Stomach (tissue), 9 donors: ENCODE results near the gene CHD9NB. TPM values are rescaled to one million over a fixed set of nuclear protein-coding genes. Genes with fewer than 3 reads are reported as not detected.

Experiments
- DNase-seq, 2 donors: peaks; one replicate each; pipeline versions ENCODE4 v3.0.0 to v3.0.0-alpha.2; 2013 to 2019
- H3K27ac ChIP-seq, 5 donors: fragments of 200-600 bp in 4 of 5; sonication (generic) in 4 of 5; one replicate each; pipeline ENCODE4 v1.5.1; 2013 to 2019; ENCODE audit warnings: mild to moderate bottlenecking in 1 of 5, moderate library complexity in 1 of 5
- H3K27me3 ChIP-seq, 3 donors: fragments of 200-600 bp; sonication (generic); one replicate each; pipeline ENCODE4 v1.5.1; 2017 to 2019; ENCODE audit warnings: mixed run types in 1 of 3
- H3K36me3 ChIP-seq, 4 donors: fragments of 200-600 bp; sonication (generic); 1 replicate in 3 of 4; 2 replicates in 1 of 4; pipeline ENCODE4 v1.5.1; 2016 to 2019
- H3K4me1 ChIP-seq, 4 donors: fragments of 200-600 bp; sonication (generic); one replicate each; pipeline ENCODE4 v1.5.1; 2016 to 2019
- H3K4me3 ChIP-seq, 4 donors: fragments of 200-600 bp; sonication (generic) in 3 of 4; one replicate each; pipeline ENCODE4 v1.5.1; 2016 to 2019; ENCODE audit warnings: mild to moderate bottlenecking in 1 of 4
- H3K9me3 ChIP-seq, 4 donors: fragments of 200-600 bp; sonication (generic); one replicate each; pipeline ENCODE4 v1.5.1; 2016 to 2019
- EP300 ChIP-seq: sonication (generic); formaldehyde crosslinking; IDR thresholded peaks from one replicate; pipeline ENCODE4 v1.6.1; 2017; ENCODE audit warnings: antibody characterized with exemption
- POLR2A ChIP-seq, 4 donors: fragments of 450-650 bp; IDR thresholded peaks; one replicate each; pipeline ENCODE4 v1.6.1; 2016; ENCODE audit warnings: antibody characterized with exemption in 4 of 4, control low read depth in 2 of 4, mild to moderate bottlenecking in 1 of 4, moderate library complexity in 1 of 4
- POLR2AphosphoS5 ChIP-seq, 3 donors: sonication (generic); formaldehyde crosslinking; IDR thresholded peaks; one replicate each; pipeline ENCODE4 v1.6.1; 2016; ENCODE audit warnings: antibody characterized with exemption in 3 of 3
- WGBS, 5 donors: extraction: QIAGEN DNeasy Blood & Tissue Kit in 3 of 5; methylation state at CpG; one replicate each; pipeline versions ENCODE4 v1.1.5 to v1.1.7; 2013 to 2018; 5-methylcytosine and 5-hydroxymethylcytosine counted together
- intact Hi-C: fragments of 100-400 bp; cut with DNase I; formaldehyde crosslinking; loops from one replicate; pipeline ENCODE4 v1.15.1; 2023; ENCODE audit warnings: low total_unique reads
- polyA plus RNA-seq, 3 donors: library from polyadenylated mRNA; stranded (reverse); fragments of 200-250 nt; gene quantifications; one replicate each; pipeline ENCODE4 v1.2.3, GENCODE V29; 2013
- total RNA-seq, 5 donors: library from RNA; depleted of rRNA; stranded (reverse); fragments of >200 nt; gene quantifications; one replicate each; pipeline versions ENCODE4 v1.1.0 to v1.2.3, GENCODE V29; 2014 to 2016
- TF ChIP-seq, protein P1 (sequence below), 7 experiments: fragments of 450-650 bp in 4 of 7; fragments of 200-600 bp in 3 of 7; sonication (generic) in 3 of 7; IDR thresholded peaks; one replicate each; pipeline ENCODE4 v1.5.1; 2016 to 2019; ENCODE audit warnings: antibody characterized with exemption in 7 of 7, control low read depth in 2 of 7, mild to moderate bottlenecking in 1 of 7
- donor health status: healthy with polysubstance abuse.
- donor health status: Bipolar disorder and iron deficiency.
- donor health status: healthy.

CHD9NB gene
- total and polyA plus RNA-seq, 8 donors, result 0.58 to 8.2 (median 0.93) TPM; not detected in 1

GRCh38 chr16:53098526-53099317 is 46.0 kb upstream of the CHD9NB start:
- Histone ChIP-seq H3K4me3 (peak overlapping the region; percentile 40 to 50 (median 44)), H3K27ac (peak overlapping the region; percentile 90 to 98 (median 96)), H3K9me3 (no peaks in the 10 kb centered on the region), H3K27me3 (no peaks in the 10 kb centered on the region), H3K4me1 (peaks cover 38 to 72% (median 56%) of the 10 kb centered on the region in 4 donors), H3K36me3 (no peaks in the 10 kb centered on the region)
- peak; percentile 76 to 93 for DNase-seq
- intact Hi-C loops, result no loop called here
- WGBS, 5 donors, result 15 to 26% (median 19%) methylated on average over 14 to 16 of the region's 16 CpGs
- TF ChIP-seq EP300, result no peak
- TF ChIP-seq, protein P1, sequence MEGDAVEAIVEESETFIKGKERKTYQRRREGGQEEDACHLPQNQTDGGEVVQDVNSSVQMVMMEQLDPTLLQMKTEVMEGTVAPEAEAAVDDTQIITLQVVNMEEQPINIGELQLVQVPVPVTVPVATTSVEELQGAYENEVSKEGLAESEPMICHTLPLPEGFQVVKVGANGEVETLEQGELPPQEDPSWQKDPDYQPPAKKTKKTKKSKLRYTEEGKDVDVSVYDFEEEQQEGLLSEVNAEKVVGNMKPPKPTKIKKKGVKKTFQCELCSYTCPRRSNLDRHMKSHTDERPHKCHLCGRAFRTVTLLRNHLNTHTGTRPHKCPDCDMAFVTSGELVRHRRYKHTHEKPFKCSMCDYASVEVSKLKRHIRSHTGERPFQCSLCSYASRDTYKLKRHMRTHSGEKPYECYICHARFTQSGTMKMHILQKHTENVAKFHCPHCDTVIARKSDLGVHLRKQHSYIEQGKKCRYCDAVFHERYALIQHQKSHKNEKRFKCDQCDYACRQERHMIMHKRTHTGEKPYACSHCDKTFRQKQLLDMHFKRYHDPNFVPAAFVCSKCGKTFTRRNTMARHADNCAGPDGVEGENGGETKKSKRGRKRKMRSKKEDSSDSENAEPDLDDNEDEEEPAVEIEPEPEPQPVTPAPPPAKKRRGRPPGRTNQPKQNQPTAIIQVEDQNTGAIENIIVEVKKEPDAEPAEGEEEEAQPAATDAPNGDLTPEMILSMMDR (IDR thresholded peaks at IDR 0.05), result no peak
- peak; percentile 58 to 81 (median 79) for TF ChIP-seq POLR2AphosphoS5 (IDR thresholded peaks at IDR 0.05)
- no peak for TF ChIP-seq POLR2A (IDR thresholded peaks at IDR 0.05)

DNA sequence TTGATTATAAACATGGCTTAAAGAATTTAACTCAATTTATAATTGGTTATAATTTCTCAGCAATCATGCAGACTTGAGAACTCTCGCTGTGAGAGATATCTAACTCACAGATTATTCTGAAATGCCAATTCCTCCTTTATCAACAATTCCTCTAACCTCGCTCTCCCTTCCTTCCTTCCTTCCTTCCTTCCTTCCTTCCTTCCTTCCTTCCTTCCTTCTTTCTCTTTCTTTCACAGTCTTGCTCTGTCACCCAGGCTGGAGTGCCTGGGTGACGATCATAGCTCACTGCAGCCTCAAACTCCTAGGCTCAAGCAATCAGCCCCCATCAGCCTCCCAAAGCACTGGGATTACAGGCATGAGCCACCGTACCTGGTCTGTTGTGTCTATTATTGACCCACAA is 44.5 kb upstream of the CHD9NB start:
- Histone ChIP-seq H3K9me3 (no peaks in the 10 kb centered on the region), H3K36me3 (no peaks in the 10 kb centered on the region), H3K27me3 (no peaks in the 10 kb centered on the region), H3K4me1 (peaks cover 52 to 86% (median 67%) of the 10 kb centered on the region in 4 donors), H3K27ac (peak overlapping the region; percentile 3 to 98 (median 91)), H3K4me3 (no peak overlapping the region)
- DNase-seq, result no peak
- intact Hi-C loops, result no loop called here
- TF ChIP-seq POLR2AphosphoS5 (IDR thresholded peaks at IDR 0.05) (no peak), POLR2A (IDR thresholded peaks at IDR 0.05) (no peak), EP300 (no peak)
- TF ChIP-seq, protein P1 (IDR thresholded peaks at IDR 0.05), result no peak
- 53 to 75% (median 65%) methylated on average over 4 of the region's 4 CpGs for WGBS, 5 donors

GRCh38 chr16:53094013-53094630 is 41.4 kb upstream of the CHD9NB start:
- no peaks in the 10 kb centered on the region for H3K27me3 ChIP-seq
- no peaks in the 10 kb centered on the region for H3K36me3 ChIP-seq
- no peaks in the 10 kb centered on the region for H3K9me3 ChIP-seq
- peak; percentile 78 to 82 for DNase-seq
- peaks cover 60 to 88% (median 74%) of the 10 kb centered on the region in 4 donors for H3K4me1 ChIP-seq
- intact Hi-C loops, result no loop called here
- H3K27ac ChIP-seq, result peak overlapping the region; percentile 69 to 87 (median 80)
- 13 to 28% (median 23%) methylated on average over 4 to 10 of the region's 10 CpGs for WGBS, 5 donors
- TF ChIP-seq, protein P1 (IDR thresholded peaks at IDR 0.05), result no peak
- peak in 2 of 3 donors; percentile 56 to 67 for TF ChIP-seq POLR2AphosphoS5 (IDR thresholded peaks at IDR 0.05)
- no peak overlapping the region for H3K4me3 ChIP-seq

DNA sequence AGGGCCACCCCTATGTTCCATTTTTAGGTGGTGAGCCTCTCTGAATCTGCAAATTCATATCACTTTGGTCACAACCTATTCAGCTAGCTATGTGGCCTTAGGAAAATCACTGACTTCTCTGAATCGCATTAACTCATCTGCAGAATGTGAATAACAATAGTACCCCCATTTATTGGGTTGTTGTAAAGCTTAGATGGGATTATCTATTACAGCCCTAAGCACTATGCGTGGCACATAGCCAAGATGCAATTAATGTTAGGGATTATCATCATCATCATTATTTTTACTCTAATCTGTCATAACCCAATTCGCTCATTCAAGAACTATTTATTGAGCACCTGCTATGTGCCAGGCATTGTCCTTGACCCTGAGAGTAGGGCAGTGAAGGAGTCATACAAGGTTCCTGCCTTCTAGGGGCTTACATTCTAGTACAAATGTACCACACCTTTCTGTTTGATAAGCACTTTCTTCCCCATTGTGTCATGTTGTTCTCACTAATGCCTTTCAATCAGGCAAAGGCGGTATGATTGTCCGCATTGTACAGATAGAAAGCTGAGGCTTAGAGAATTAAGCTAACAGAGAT is 40.6 kb upstream of the CHD9NB start:
- peaks cover 54 to 83% (median 68%) of the 10 kb centered on the region in 4 donors for H3K4me1 ChIP-seq
- WGBS, 5 donors, result 88 to 97% (median 94%) methylated on average over 5 of the region's 5 CpGs
- no peaks in the 10 kb centered on the region for H3K9me3 ChIP-seq
- intact Hi-C loops, result no loop called here
- TF ChIP-seq POLR2AphosphoS5 (IDR thresholded peaks at IDR 0.05), result no peak
- no peak for TF ChIP-seq POLR2A (IDR thresholded peaks at IDR 0.05)
- no peak for TF ChIP-seq EP300
- TF ChIP-seq, protein P1 (IDR thresholded peaks at IDR 0.05), result no peak
- H3K36me3 ChIP-seq, result no peaks in the 10 kb centered on the region
- H3K27ac ChIP-seq, result peak overlapping the region; percentile 69 to 87 (median 80)
- H3K27me3 ChIP-seq, result no peaks in the 10 kb centered on the region
- no peak overlapping the region for H3K4me3 ChIP-seq
- DNase-seq, result no peak
